RWPE1 (cell line): ENCODE results near the gene PKD1L1.
A peak's percentile ranks its signal among the peaks of the same experiment; 100 is the strongest.

Experiments used
- CTCF ChIA-PET: fragments of 350-600 bp; sonication (Branson Sonifier 250); formaldehyde crosslinking; extraction: SDS; loops from one replicate; lab custom pipeline; 2021; lab: Yijun Ruan, JAX
- POLR2A ChIA-PET: fragments of 400-600 bp; formaldehyde crosslinking; extraction: SDS; loops from one replicate; lab custom pipeline; 2020; ENCODE audit warnings: antibody characterized with exemption; ENCODE audit not compliant: low non-redundant PET; lab: Yijun Ruan, JAX
- DNase-seq: peaks from one replicate; pipeline ENCODE4 v3.0.0; 2012; ENCODE audit warnings: low spot score
- H3K27ac ChIP-seq: fragments of 450-650 bp; 2 replicates; pipeline ENCODE4 v1.5.1; 2017
- CTCF ChIP-seq: fragments of 450-650 bp; conservative IDR thresholded peaks from 2 replicates; pipeline ENCODE4 v1.5.1; 2017; ENCODE audit warnings: low read depth, mild to moderate bottlenecking

PKD1L1 gene

GRCh38 chr7:47962262-47962661 lies 14.0 kb upstream of the PKD1L1 start:
- ChIA-PET CTCF (no interaction called here), POLR2A (no interaction called here)
- no peak for DNase-seq
- peak overlapping the region; percentile 28; the same call in 1 of the 2 replicates for H3K27ac ChIP-seq
- TF ChIP-seq CTCF: no peak

- H3K27ac ChIP-seq: no peak overlapping the region
- ChIA-PET POLR2A (no interaction called here), CTCF (interaction anchor here (1.6 kb wide), 1 partner anchor 12 kb away, joined by 3 read pairs; no protein-coding TSS in a partner anchor)
- no peak for DNase-seq
- no peak for TF ChIP-seq CTCF
These were observed 8.9 kb upstream of the PKD1L1 start for GRCh38 chr7:47957156-47957555.

- H3K27ac ChIP-seq: no peak overlapping the region
- ChIA-PET CTCF (interaction anchor here (1.6 kb wide), 1 partner anchor 11 kb away, joined by 3 read pairs; no protein-coding TSS in a partner anchor), POLR2A (no interaction called here)
- no peak for TF ChIP-seq CTCF
- DNase-seq: no peak
These were observed 8.0 kb upstream of the PKD1L1 start for GRCh38 chr7:47956220-47956619.

- DNase-seq: no peak
- no peak for TF ChIP-seq CTCF
- CTCF ChIA-PET: interaction anchor here (0.7 to 2.4 kb wide), 2 partner anchors 10 to 73 kb away, joined by 3 to 11 read pairs; no protein-coding TSS in a partner anchor
- POLR2A ChIA-PET: no interaction called here
- H3K27ac ChIP-seq: no peak overlapping the region
These were observed 6.1 kb upstream of the PKD1L1 start for GRCh38 chr7:47954231-47954911.

GRCh38 chr7:47953822-47954221 lies 5.6 kb upstream of the PKD1L1 start:
- no peak overlapping the region for H3K27ac ChIP-seq
- no peak for TF ChIP-seq CTCF
- no peak for DNase-seq
- ChIA-PET POLR2A (interaction anchor here (0.6 kb wide), 1 partner anchor 19 kb away, joined by 3 read pairs; no protein-coding TSS in a partner anchor), CTCF (interaction anchor here (0.7 to 2.4 kb wide), 2 partner anchors 9 to 73 kb away, joined by 3 to 11 read pairs; no protein-coding TSS in a partner anchor)

GRCh38 chr7:47952224-47952623 lies 4.0 kb upstream of the PKD1L1 start:
- CTCF ChIA-PET: no interaction called here

More at GRCh38 chr7:47952224-47952623, 4.0 kb upstream of the PKD1L1 start:
- no peak for TF ChIP-seq CTCF
- H3K27ac ChIP-seq: no peak overlapping the region
- POLR2A ChIA-PET: no interaction called here
- no peak for DNase-seq
